ENCODE results near the gene CRELD1. TPM values are rescaled to one million over a fixed set of nuclear protein-coding genes. Genes with fewer than 3 reads are reported as not detected.

The CRELD1 gene
- total and polyA plus RNA-seq, 2 of the 13 experiments (the other 11 are each of a cell fraction or from before 2014, with no cell fraction given), result 27.1 to 61.9 TPM

- TF ChIP-seq RBM22 (optimal IDR thresholded peaks at IDR 0.05; ENCODE audit: low read length), result peak; percentile 78
- TF ChIP-seq NFE2L1 (CRISPR knock-in tag; IDR thresholded peaks at IDR 0.05; ENCODE audit: borderline replicate concordance), result peak; percentile 7; the same call in 1 of the 2 replicates
- peak; percentile 58 for TF ChIP-seq TBX2 (CRISPR knock-in tag; IDR thresholded peaks at IDR 0.05; ENCODE audit: borderline replicate concordance)
- no peak for TF ChIP-seq SP5 (CRISPR knock-in tag; IDR thresholded peaks at IDR 0.05; ENCODE audit: borderline replicate concordance, low read depth)
- no peak; the same call in 1 of the 2 replicates for TF ChIP-seq ZNF230 (CRISPR knock-in tag; IDR thresholded peaks at IDR 0.05)
- 0 out of 2 replicates have a peak, but pooled peaks have one; percentile 61 for TF ChIP-seq MYNN (CRISPR knock-in tag; IDR thresholded peaks at IDR 0.05; ENCODE audit: low read depth)
- no peak for TF ChIP-seq CHD2 (IDR thresholded peaks at IDR 0.05; ENCODE audit: low read depth, low read length)
- peak; percentile 60; the same call in 1 of the 2 replicates for TF ChIP-seq ZNF414 (CRISPR knock-in tag; IDR thresholded peaks at IDR 0.05)
- no peak for TF ChIP-seq SCMH1 (CRISPR knock-in tag; IDR thresholded peaks at IDR 0.05; ENCODE audit: borderline replicate concordance)
- TF ChIP-seq KAT8 (CRISPR knock-in tag; IDR thresholded peaks at IDR 0.05), result peak; percentile 71
- TF ChIP-seq LCORL (IDR thresholded peaks at IDR 0.05), result no peak
- TF ChIP-seq LCORL (CRISPR knock-in tag; IDR thresholded peaks at IDR 0.05), result peak; percentile 86
- TF ChIP-seq IKZF4 (CRISPR knock-in tag; IDR thresholded peaks at IDR 0.05; ENCODE audit: borderline replicate concordance, low read depth, not compliant biosample characterization), result peak; percentile 48
- TF ChIP-seq POLR2AphosphoS2 (IDR thresholded peaks at IDR 0.05; ENCODE audit: low read depth, low read length), result no peak
- TF ChIP-seq ZNF264 (CRISPR knock-in tag; IDR thresholded peaks at IDR 0.05), result no peak
- no peak; the same call in 1 of the 2 replicates for TF ChIP-seq ZNF839 (CRISPR knock-in tag; IDR thresholded peaks at IDR 0.05; ENCODE audit: borderline replicate concordance)
- peak; percentile 61; the same call in 1 of the 2 replicates for TF ChIP-seq ARID5B (CRISPR knock-in tag; IDR thresholded peaks at IDR 0.05)
- TF ChIP-seq TFDP2 (CRISPR knock-in tag; IDR thresholded peaks at IDR 0.05), result peak; percentile 75; the same call in 1 of the 2 replicates
- TF ChIP-seq ZNF274 (CRISPR knock-in tag; IDR thresholded peaks at IDR 0.05), result no peak; the same call in 1 of the 2 replicates
- no peak for TF ChIP-seq ZNF75D (CRISPR knock-in tag; IDR thresholded peaks at IDR 0.05; ENCODE audit: borderline replicate concordance)
- TF ChIP-seq ZBTB44 (CRISPR knock-in tag; IDR thresholded peaks at IDR 0.05), result no peak
- TF ChIP-seq ZNF660 (CRISPR knock-in tag; IDR thresholded peaks at IDR 0.05; ENCODE audit: borderline replicate concordance, low read depth), result no peak
These were observed 12.7 kb downstream of the CRELD1 start (continued) for GRCh38 chr3:9946112-9947024.
